Measurements from ENCODE around the gene PAK2. TPM values are rescaled to one million over a fixed set of nuclear protein-coding genes. Genes with fewer than 3 reads are reported as not detected.
A peak's percentile ranks its signal among the peaks of the same experiment; 100 is the strongest.

The PAK2 gene
- total RNA-seq, 2 experiments from 2014 or later: 118 to 119 TPM

DNA sequence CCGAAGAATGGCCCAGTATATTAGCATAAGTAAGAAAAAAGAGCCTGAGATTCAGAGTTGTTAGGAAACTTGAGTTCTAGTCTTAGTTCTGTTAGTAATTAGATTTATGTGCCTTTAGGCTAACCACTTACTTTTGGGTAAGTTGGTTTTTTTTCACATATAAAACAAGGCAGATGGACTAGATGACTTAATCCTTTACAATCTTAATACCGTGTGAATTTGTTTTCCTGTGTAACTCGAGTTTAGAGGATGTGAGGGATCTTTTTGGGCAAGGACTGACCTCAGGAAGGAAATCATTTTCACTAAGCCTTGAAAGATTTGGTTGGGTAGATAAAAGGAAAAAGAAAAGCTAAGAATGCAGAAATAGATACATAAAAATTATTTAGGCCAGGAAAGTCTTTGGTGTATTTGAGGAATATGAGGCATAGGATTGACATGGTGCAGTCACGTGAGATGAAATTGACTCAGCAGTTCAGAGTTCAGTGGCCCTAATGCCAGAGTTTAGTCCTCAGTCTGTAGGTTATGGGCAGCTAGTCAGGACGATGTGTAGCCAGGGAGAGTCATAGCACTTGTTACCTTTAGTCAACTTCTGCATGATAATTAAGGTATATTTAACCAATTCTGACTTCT lies 34.6 kb downstream of the PAK2 start:
- Mint-ChIP-seq H3K4me3 (no peak overlapping the region), H3K9me3 (no peaks in the 10 kb centered on the region), H3K4me1 (peaks cover 50% of the 10 kb centered on the region), H3K27me3 (no peaks in the 10 kb centered on the region), H3K27ac (peak overlapping the region; percentile 61), H3K36me3 (ENCODE audit: low read depth) (peaks cover 61% of the 10 kb centered on the region)
- ChIA-PET POLR2A (interaction anchor here (1.4 kb wide), 1 partner anchor 34 kb away, joined by 4 read pairs; the partner anchor contains the start of gene PAK2), CTCF (interaction anchor here (1.5 kb wide), 1 partner anchor 35 kb away, joined by 3 read pairs; the partner anchor contains the start of gene PAK2)
- no peak for DNase-seq

DNA sequence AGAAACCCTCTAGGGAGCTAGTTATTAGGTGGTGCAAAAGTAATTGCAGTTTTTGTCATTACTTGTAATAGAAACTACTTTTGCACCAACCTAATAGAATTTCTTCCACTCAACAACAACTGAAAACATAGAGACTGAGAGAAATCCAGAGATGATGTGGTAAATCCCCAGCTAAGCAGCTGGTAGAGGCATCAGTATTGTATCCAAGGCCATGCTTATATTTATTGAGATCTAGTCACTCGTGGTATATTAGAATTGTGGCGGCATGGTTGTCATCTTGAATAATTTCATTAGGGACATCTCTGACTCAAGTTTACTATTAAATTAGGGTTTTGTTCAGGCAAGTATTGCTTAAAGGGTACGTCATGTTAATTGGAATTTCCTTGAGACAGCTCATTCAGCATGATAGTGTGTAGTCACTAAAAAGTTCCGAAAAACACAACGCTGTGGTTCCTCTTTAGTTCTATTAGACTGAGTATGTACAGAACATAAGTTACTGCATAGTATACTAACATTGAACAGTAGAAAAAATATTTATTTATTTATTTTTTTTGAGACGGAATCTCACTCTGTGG lies 35.3 kb downstream of the PAK2 start:
- no peak overlapping the region for H3K4me3 Mint-ChIP-seq
- peaks cover 4% of the 10 kb centered on the region for H3K9me3 Mint-ChIP-seq
- ChIA-PET CTCF (interaction anchor here (1.5 kb wide), 1 partner anchor 36 kb away, joined by 3 read pairs; the partner anchor contains the start of gene PAK2), POLR2A (interaction anchor here (1.4 kb wide), 1 partner anchor 35 kb away, joined by 4 read pairs; the partner anchor contains the start of gene PAK2)
- no peak for DNase-seq
- peak overlapping the region; percentile 61 for H3K27ac Mint-ChIP-seq
- peaks cover 49% of the 10 kb centered on the region for H3K4me1 Mint-ChIP-seq
- H3K36me3 Mint-ChIP-seq (ENCODE audit: low read depth): peaks cover 64% of the 10 kb centered on the region
- no peaks in the 10 kb centered on the region for H3K27me3 Mint-ChIP-seq

- no peak for DNase-seq
- Mint-ChIP-seq H3K36me3 (ENCODE audit: low read depth) (peaks cover 69% of the 10 kb centered on the region), H3K9me3 (peaks cover 8% of the 10 kb centered on the region), H3K4me1 (peaks cover 48% of the 10 kb centered on the region), H3K27me3 (no peaks in the 10 kb centered on the region), H3K4me3 (no peak overlapping the region), H3K27ac (no peak overlapping the region)
- CTCF ChIA-PET: interaction anchor here (1.5 kb wide), 1 partner anchor 37 kb away, joined by 3 read pairs; the partner anchor contains the start of gene PAK2
- POLR2A ChIA-PET: no interaction called here
These were observed 36.3 kb downstream of the PAK2 start for GRCh38 chr3:196775938-196776337.

DNA sequence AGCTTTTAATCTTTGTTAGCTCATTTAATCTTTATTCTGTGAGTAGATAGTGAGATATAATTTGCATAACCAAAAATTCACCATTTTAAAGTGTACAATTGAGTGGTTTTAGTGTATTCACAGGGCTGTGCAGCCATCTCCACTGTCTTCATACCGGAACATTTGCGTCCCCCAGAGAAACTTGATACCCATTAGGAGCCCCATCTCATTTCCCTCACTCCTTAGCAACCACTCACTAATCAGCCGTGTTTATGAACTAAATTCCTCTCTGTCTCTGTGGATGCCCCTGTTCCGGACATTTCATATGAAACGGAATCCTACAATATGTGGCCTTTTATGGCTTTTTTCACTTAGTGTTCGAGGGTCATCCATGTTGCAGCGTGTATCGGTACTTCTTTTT lies 38.2 kb downstream of the PAK2 start:
- DNase-seq: no peak
- H3K4me1 Mint-ChIP-seq: peaks cover 31% of the 10 kb centered on the region
- no peak overlapping the region for H3K27ac Mint-ChIP-seq
- H3K36me3 Mint-ChIP-seq (ENCODE audit: low read depth): peaks cover 63% of the 10 kb centered on the region
- CTCF ChIA-PET: no interaction called here
- H3K4me3 Mint-ChIP-seq: no peak overlapping the region
- peaks cover 8% of the 10 kb centered on the region for H3K9me3 Mint-ChIP-seq
- no peaks in the 10 kb centered on the region for H3K27me3 Mint-ChIP-seq
- POLR2A ChIA-PET: interaction anchor here (1.5 kb wide), 1 partner anchor 38 kb away, joined by 3 read pairs; the partner anchor contains the start of gene PAK2

DNA sequence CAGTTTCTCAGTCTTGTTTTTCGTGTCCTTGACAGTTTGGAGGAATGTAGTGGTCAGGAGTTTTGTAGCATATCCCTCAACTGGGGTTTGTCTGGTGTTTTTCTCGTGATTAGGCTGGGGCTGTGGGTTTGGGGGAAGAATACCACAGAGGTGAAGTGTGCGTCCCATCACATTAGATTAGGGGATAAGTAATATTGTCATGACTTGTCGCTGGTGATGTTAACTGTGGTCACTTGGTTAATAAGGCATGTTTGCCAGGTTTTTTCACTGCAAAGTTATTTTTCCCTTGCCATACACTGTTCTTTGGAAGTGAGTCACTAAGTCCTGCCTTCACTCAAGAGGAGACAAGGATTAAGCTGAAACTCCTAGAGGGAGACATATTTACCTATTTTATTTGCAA lies 39.1 kb downstream of the PAK2 start:
- Mint-ChIP-seq H3K27me3 (no peaks in the 10 kb centered on the region), H3K36me3 (ENCODE audit: low read depth) (peaks cover 72% of the 10 kb centered on the region), H3K9me3 (peaks cover 8% of the 10 kb centered on the region), H3K4me3 (no peak overlapping the region), H3K27ac (no peak overlapping the region), H3K4me1 (peaks cover 23% of the 10 kb centered on the region)
- DNase-seq: no peak
- POLR2A ChIA-PET: no interaction called here
- CTCF ChIA-PET: no interaction called here

GRCh38 chr3:196782511-196782910 lies 42.9 kb downstream of the PAK2 start:
- Mint-ChIP-seq H3K9me3 (peaks cover 11% of the 10 kb centered on the region), H3K4me1 (peaks cover 8% of the 10 kb centered on the region), H3K36me3 (ENCODE audit: low read depth) (peaks cover 78% of the 10 kb centered on the region), H3K27ac (no peak overlapping the region), H3K4me3 (no peak overlapping the region), H3K27me3 (no peaks in the 10 kb centered on the region)
- ChIA-PET POLR2A (interaction anchor here (0.7 kb wide), 1 partner anchor 968 kb away, joined by 3 read pairs; no protein-coding TSS in a partner anchor), CTCF (no interaction called here)
- DNase-seq: no peak

- peaks cover 84% of the 10 kb centered on the region for H3K36me3 Mint-ChIP-seq (ENCODE audit: low read depth)
- DNase-seq: no peak
- CTCF ChIA-PET: interaction anchor here (1.2 kb wide), 1 partner anchor 48 kb away, joined by 3 read pairs; no protein-coding TSS in a partner anchor
- H3K4me3 Mint-ChIP-seq: no peak overlapping the region
- peaks cover 25% of the 10 kb centered on the region for H3K9me3 Mint-ChIP-seq
- H3K27ac Mint-ChIP-seq: no peak overlapping the region
- peaks cover 4% of the 10 kb centered on the region for H3K4me1 Mint-ChIP-seq
- no peaks in the 10 kb centered on the region for H3K27me3 Mint-ChIP-seq
- POLR2A ChIA-PET: no interaction called here
These were observed 48.9 kb downstream of the PAK2 start for GRCh38 chr3:196788528-196788927.

GRCh38 chr3:196789885-196790359 lies 50.3 kb downstream of the PAK2 start:
- no peak for DNase-seq
- Mint-ChIP-seq H3K9me3 (peaks cover 30% of the 10 kb centered on the region), H3K27ac (no peak overlapping the region), H3K27me3 (no peaks in the 10 kb centered on the region), H3K4me1 (peaks cover 4% of the 10 kb centered on the region), H3K4me3 (no peak overlapping the region), H3K36me3 (ENCODE audit: low read depth) (peaks cover 89% of the 10 kb centered on the region)
- ChIA-PET POLR2A (no interaction called here), CTCF (no interaction called here)

- Mint-ChIP-seq H3K9me3 (peaks cover 30% of the 10 kb centered on the region), H3K27ac (no peak overlapping the region), H3K4me1 (peaks cover 3% of the 10 kb centered on the region), H3K27me3 (no peaks in the 10 kb centered on the region), H3K4me3 (no peak overlapping the region), H3K36me3 (ENCODE audit: low read depth) (peaks cover 87% of the 10 kb centered on the region)
- ChIA-PET POLR2A (no interaction called here), CTCF (no interaction called here)
- DNase-seq: no peak
These were observed 51.0 kb downstream of the PAK2 start for GRCh38 chr3:196790636-196791035.

- Mint-ChIP-seq H3K27ac (no peak overlapping the region), H3K4me3 (no peak overlapping the region), H3K9me3 (peaks cover 30% of the 10 kb centered on the region), H3K36me3 (ENCODE audit: low read depth) (peaks cover 79% of the 10 kb centered on the region), H3K4me1 (peaks cover 2% of the 10 kb centered on the region), H3K27me3 (no peaks in the 10 kb centered on the region)
- no peak for DNase-seq
- POLR2A ChIA-PET: no interaction called here
- CTCF ChIA-PET: no interaction called here
These were observed 53.1 kb downstream of the PAK2 start for GRCh38 chr3:196792771-196793170.

DNA sequence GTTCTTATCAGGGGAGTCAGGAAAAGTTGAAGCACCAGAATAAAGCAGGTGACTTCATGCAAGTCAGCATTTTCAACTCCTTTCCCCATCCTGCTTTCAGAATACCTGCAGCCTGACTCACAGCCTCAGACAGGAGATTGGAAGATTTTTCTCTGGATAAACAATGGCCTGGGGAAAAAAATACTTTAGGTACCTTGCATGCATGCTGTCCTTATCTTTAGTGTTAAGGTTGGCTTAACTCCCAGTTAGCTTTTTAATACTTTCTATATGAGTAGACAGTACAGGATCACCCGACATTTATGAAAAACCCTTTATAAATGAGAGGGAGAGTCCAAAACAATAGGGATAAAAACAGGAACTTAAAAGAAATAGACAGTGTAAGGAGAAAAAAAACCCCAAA lies 53.6 kb downstream of the PAK2 start:
- Mint-ChIP-seq H3K4me3 (no peak overlapping the region), H3K36me3 (ENCODE audit: low read depth) (peaks cover 76% of the 10 kb centered on the region), H3K27ac (no peak overlapping the region), H3K27me3 (no peaks in the 10 kb centered on the region), H3K4me1 (no peaks in the 10 kb centered on the region), H3K9me3 (peaks cover 30% of the 10 kb centered on the region)
- ChIA-PET CTCF (no interaction called here), POLR2A (no interaction called here)
- no peak for DNase-seq

DNA sequence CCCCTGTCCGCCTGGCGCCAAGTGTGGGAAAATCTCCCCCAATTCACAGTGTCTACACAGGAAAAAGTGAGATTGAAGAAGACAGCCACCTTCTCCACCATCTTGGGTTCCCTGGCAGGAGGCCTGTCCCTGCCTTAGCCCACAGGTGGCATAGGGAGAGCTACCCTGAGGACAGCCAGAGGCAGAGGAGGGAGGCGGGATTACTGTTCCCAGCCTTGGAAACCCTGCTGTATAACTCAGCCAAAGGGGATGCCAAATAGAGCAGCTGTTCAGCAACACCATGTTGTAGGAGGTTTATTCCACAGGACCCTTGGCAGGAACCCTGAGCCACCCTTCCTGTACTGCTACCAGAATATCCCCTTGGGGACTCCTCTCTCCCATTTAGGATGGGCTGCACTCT lies 54.8 kb downstream of the PAK2 start:
- no peaks in the 10 kb centered on the region for H3K27me3 Mint-ChIP-seq
- H3K4me1 Mint-ChIP-seq: no peaks in the 10 kb centered on the region
- CTCF ChIA-PET: no interaction called here
- H3K9me3 Mint-ChIP-seq: peaks cover 27% of the 10 kb centered on the region
- no peak overlapping the region for H3K4me3 Mint-ChIP-seq
- POLR2A ChIA-PET: no interaction called here
- DNase-seq: no peak
- no peak overlapping the region for H3K27ac Mint-ChIP-seq
- peaks cover 75% of the 10 kb centered on the region for H3K36me3 Mint-ChIP-seq (ENCODE audit: low read depth)

DNA sequence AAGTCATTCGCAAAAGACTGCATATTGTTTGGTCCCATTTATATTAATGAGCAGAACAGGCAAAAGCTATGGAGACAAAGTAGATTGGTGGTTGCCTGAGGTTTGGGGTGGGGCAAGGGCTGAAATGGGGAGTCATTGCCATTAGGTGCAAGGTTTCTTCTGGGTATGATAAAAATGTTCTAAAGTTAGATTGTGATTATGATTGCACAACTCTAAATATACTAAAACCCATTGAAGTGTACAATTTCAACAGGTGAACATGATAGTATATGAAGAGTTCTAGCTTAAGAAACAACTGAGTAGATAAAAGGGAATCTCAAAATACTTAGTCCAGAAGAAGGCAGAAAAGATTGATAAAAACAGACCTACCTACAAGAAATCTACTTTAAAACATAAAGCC lies 56.7 kb downstream of the PAK2 start:
- Mint-ChIP-seq H3K36me3 (ENCODE audit: low read depth) (peaks cover 61% of the 10 kb centered on the region), H3K9me3 (peaks cover 13% of the 10 kb centered on the region), H3K27ac (no peak overlapping the region), H3K4me1 (peaks cover 5% of the 10 kb centered on the region), H3K4me3 (no peak overlapping the region), H3K27me3 (no peaks in the 10 kb centered on the region)
- no peak for DNase-seq
- ChIA-PET CTCF (no interaction called here), POLR2A (no interaction called here)

Data from activated CD4-positive, alpha-beta memory T cell treated with anti-CD3 and anti-CD28 coated beads, Interleukin-2, amount 10 ng/mL, durations not matched to agents 7 days and 5 days (primary cell).